ENCODE data around the gene ZMIZ1. TPM values are rescaled to one million over a fixed set of nuclear protein-coding genes. Genes with fewer than 3 reads are reported as not detected.
A peak's percentile ranks its signal among the peaks of the same experiment; 100 is the strongest.

Gene ZMIZ1
- total and polyA plus RNA-seq, 2 donors from 2014 or later, result 14.2 to 97.6 TPM

DNA sequence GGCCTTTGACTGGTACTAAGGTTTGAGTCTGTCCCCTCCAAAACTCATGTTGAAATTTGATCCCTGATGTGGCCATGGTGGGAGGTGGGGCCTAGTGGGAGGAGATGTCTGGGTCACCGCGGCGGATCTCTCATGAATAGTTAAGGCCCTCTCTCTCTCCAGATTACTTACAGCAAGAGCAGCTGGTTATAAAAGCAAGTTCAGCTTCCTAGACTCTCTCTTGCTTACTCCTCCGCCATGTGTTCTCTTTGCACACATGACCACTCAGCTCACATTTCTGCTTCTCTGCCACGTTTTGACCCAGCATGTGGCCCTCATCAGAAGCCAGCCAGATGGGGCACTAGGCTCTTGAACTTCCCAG, 29.9 kb upstream of the ZMIZ1 start:
- TF ChIP-seq, protein P1, sequence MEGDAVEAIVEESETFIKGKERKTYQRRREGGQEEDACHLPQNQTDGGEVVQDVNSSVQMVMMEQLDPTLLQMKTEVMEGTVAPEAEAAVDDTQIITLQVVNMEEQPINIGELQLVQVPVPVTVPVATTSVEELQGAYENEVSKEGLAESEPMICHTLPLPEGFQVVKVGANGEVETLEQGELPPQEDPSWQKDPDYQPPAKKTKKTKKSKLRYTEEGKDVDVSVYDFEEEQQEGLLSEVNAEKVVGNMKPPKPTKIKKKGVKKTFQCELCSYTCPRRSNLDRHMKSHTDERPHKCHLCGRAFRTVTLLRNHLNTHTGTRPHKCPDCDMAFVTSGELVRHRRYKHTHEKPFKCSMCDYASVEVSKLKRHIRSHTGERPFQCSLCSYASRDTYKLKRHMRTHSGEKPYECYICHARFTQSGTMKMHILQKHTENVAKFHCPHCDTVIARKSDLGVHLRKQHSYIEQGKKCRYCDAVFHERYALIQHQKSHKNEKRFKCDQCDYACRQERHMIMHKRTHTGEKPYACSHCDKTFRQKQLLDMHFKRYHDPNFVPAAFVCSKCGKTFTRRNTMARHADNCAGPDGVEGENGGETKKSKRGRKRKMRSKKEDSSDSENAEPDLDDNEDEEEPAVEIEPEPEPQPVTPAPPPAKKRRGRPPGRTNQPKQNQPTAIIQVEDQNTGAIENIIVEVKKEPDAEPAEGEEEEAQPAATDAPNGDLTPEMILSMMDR (IDR thresholded peaks at IDR 0.05; ENCODE audit: borderline replicate concordance, extremely low read depth, insufficient read depth), result no peak
- H3K9ac ChIP-seq (ENCODE audit: low read length in 3 of 3), result no peak overlapping the region
- no peak overlapping the region for H3K27ac ChIP-seq (ENCODE audit: low read depth in 2 of 2, low read length in 2 of 2)
- H3K36me3 ChIP-seq (ENCODE audit: control insufficient read depth in 2 of 3, insufficient read depth in 3 of 3, low read length in 3 of 3), result no peaks in the 10 kb centered on the region
- FAIRE-seq (no peak), DNase-seq (peak; percentile 38 to 91 (median 86))
- intact Hi-C loops (cut with DNase I), result no loop called here
- no peaks in the 10 kb centered on the region for H3K9me3 ChIP-seq (ENCODE audit: control insufficient read depth in 2 of 3, insufficient read depth in 1 of 3, low read length in 3 of 3)
- H3K27me3 ChIP-seq (ENCODE audit: control insufficient read depth, insufficient read depth, low read length), result no peaks in the 10 kb centered on the region
- H3K4me3 ChIP-seq (ENCODE audit: low read length in 3 of 3), result no peak overlapping the region
- peaks cover 0 to 3% (median 0%) of the 10 kb centered on the region in 3 donors for H3K4me1 ChIP-seq (ENCODE audit: control insufficient read depth in 2 of 3, insufficient read depth in 2 of 3, low read depth in 1 of 3, low read length in 3 of 3)

DNA sequence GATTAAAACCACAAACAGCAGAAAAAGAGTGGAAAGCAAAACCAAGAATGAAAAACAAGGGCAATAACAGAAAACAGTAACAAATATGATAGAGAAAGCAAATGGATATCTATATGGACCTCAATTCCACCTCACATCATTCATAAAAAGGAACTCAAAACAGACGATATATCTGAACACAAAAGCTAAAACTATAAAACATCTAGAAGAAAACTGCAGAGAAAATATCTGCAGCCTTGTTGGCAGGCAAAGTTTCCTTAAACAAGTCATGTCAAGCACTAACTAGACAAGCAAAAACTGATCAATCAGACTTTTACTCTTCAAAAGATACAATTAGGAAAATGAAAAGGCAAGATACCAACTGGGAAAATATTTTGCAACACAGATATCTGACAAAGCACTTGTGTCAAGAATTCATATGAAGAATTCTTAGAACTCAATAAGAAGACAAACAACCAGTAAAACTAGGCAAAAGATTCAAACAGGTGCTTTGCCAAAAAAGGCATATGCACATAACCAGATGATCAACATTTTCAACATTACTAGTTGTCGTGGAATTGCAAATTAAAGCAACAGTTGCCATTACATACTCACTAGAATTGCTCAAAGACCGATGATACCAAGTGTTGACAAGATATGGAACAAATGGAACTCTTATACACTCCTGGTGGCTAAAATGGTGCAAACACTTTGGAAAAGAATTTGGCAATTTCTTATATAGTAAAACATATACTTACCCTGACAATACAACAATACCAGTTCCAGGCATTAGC, 25.9 kb upstream of the ZMIZ1 start:
- intact Hi-C loops (cut with DNase I), result no loop called here
- Histone ChIP-seq H3K36me3 (ENCODE audit: control insufficient read depth in 2 of 3, insufficient read depth in 3 of 3, low read length in 3 of 3) (no peaks in the 10 kb centered on the region), H3K27ac (ENCODE audit: low read depth in 2 of 2, low read length in 2 of 2) (no peak overlapping the region), H3K4me1 (ENCODE audit: control insufficient read depth in 2 of 3, insufficient read depth in 2 of 3, low read depth in 1 of 3, low read length in 3 of 3) (peaks cover 0 to 3% (median 0%) of the 10 kb centered on the region in 3 donors), H3K27me3 (ENCODE audit: control insufficient read depth, insufficient read depth, low read length) (no peaks in the 10 kb centered on the region), H3K9ac (ENCODE audit: low read length in 3 of 3) (no peak overlapping the region), H3K4me3 (ENCODE audit: low read length in 3 of 3) (no peak overlapping the region), H3K9me3 (ENCODE audit: control insufficient read depth in 2 of 3, insufficient read depth in 1 of 3, low read length in 3 of 3) (no peaks in the 10 kb centered on the region)
- DNase-seq (no peak), FAIRE-seq (no peak)
- TF ChIP-seq, protein P1 (IDR thresholded peaks at IDR 0.05; ENCODE audit: borderline replicate concordance, extremely low read depth, insufficient read depth), result no peak

DNA sequence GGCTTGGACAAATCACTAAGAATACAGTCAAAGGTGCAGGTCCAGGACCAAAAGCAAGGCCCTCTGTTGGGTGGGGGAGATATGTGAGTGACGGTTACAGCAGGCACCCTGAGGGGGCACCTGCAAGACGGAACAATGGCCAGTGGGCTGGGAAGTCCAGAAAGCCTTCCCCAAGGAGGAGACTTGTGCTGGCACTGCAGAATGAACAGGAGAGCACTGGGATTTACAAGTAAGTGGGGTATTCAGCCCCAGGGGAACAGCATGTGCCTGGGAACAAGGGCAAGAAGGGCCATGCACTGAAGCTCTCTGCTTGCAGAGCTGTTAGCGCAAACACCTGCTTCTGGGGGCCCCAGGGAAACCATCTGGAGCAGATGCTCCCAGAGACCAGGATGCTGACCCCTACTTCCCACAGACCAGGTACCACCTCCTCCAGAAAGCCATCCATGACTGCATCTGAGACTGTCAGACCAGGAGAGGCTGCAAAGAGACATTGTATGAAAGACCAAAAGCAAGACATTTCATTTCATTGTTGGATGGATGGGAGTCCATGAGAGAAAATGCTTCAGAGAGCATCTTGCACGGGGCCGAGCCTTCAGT, 24.6 kb upstream of the ZMIZ1 start:
- FAIRE-seq (no peak), DNase-seq (peak in 1 of 5 donors; percentile 28)
- H3K9ac ChIP-seq (ENCODE audit: low read length in 3 of 3), result no peak overlapping the region
- no peak overlapping the region for H3K4me3 ChIP-seq (ENCODE audit: low read length in 3 of 3)
- no peaks in the 10 kb centered on the region for H3K27me3 ChIP-seq (ENCODE audit: control insufficient read depth, insufficient read depth, low read length)
- peaks cover 0 to 6% (median 2%) of the 10 kb centered on the region in 3 donors for H3K4me1 ChIP-seq (ENCODE audit: control insufficient read depth in 2 of 3, insufficient read depth in 2 of 3, low read depth in 1 of 3, low read length in 3 of 3)
- no peaks in the 10 kb centered on the region for H3K9me3 ChIP-seq (ENCODE audit: control insufficient read depth in 2 of 3, insufficient read depth in 1 of 3, low read length in 3 of 3)
- H3K27ac ChIP-seq (ENCODE audit: low read depth in 2 of 2, low read length in 2 of 2), result no peak overlapping the region
- H3K36me3 ChIP-seq (ENCODE audit: control insufficient read depth in 2 of 3, insufficient read depth in 3 of 3, low read length in 3 of 3), result no peaks in the 10 kb centered on the region
- intact Hi-C loops (cut with DNase I), result no loop called here
- TF ChIP-seq, protein P1 (IDR thresholded peaks at IDR 0.05; ENCODE audit: borderline replicate concordance, extremely low read depth, insufficient read depth), result no peak

Measured in kidney (tissue), 14 donors.